ACC112 (cell line): ENCODE data around the gene LDLRAD3.

ENCODE experiments used
- H2AFZ ChIP-seq: fragments of 200-600 bp; sonication (generic); one replicate; pipeline ENCODE4 v1.6.0; 2017; ENCODE audit warnings: antibody characterized with exemption, low read length; ENCODE audit not compliant: unreplicated experiment
- H3K27ac ChIP-seq: fragments of 200-600 bp; sonication (generic); 2 replicates; pipeline ENCODE4 v1.5.1; 2014; ENCODE audit warnings: low read depth, mild to moderate bottlenecking, antibody characterized with exemption, low read length, moderate library complexity
- H3K27me3 ChIP-seq: fragments of 200-600 bp; sonication (generic); 2 replicates; pipeline ENCODE4 v1.6.1; 2014; ENCODE audit warnings: mild to moderate bottlenecking, antibody characterized with exemption, low read length, moderate library complexity, mixed read lengths; ENCODE audit not compliant: insufficient read depth
- H3K36me3 ChIP-seq: fragments of 200-600 bp; sonication (generic); 2 replicates; pipeline ENCODE4 v1.6.1; 2016; ENCODE audit warnings: mild to moderate bottlenecking, antibody characterized with exemption, low read length, moderate library complexity, mixed read lengths; ENCODE audit not compliant: insufficient read depth
- H3K4me1 ChIP-seq: fragments of 200-600 bp; sonication (generic); one replicate; pipeline ENCODE4 v1.6.1; 2016; ENCODE audit warnings: low read length, mixed read lengths; ENCODE audit not compliant: insufficient read depth, unreplicated experiment, control insufficient read depth
- H3K4me3 ChIP-seq: fragments of 200-600 bp; sonication (generic); 2 replicates; pipeline ENCODE4 v1.5.1; 2014; ENCODE audit warnings: mild to moderate bottlenecking, low read depth, low read length
- H3K79me2 ChIP-seq: fragments of 200-600 bp; sonication (generic); one replicate; pipeline ENCODE4 v1.6.0; 2016; ENCODE audit warnings: low read length; ENCODE audit not compliant: control insufficient read depth, unreplicated experiment, insufficient read depth

Gene LDLRAD3

DNA sequence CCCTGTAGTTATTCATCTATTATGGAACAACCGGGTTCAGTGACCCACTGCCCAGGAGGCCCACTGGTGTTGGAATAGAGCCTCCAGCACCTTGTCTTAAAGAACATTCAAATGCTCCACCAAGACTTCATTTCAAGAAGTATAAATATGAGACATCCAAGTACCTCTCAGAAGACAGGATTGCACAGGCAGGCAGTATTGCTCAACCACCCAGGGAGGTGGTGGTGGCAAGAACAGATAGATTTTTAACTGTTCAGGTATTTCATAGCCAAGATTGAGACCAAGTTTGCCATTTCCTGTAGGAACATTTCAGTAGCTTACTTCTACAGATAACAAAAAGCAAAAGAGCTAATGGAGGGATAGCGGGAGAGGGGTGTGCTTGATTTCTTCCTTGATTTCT is 266.7 kb downstream of the LDLRAD3 start:
- H3K4me3 ChIP-seq = no peak overlapping the region
- H3K4me1 ChIP-seq = no peaks in the 10 kb centered on the region
- no peak overlapping the region for H3K27ac ChIP-seq
- H3K36me3 ChIP-seq = no peaks in the 10 kb centered on the region
- no peaks in the 10 kb centered on the region for H3K79me2 ChIP-seq
- no peaks in the 10 kb centered on the region for H3K27me3 ChIP-seq
- H2AFZ ChIP-seq = no peak overlapping the region

DNA sequence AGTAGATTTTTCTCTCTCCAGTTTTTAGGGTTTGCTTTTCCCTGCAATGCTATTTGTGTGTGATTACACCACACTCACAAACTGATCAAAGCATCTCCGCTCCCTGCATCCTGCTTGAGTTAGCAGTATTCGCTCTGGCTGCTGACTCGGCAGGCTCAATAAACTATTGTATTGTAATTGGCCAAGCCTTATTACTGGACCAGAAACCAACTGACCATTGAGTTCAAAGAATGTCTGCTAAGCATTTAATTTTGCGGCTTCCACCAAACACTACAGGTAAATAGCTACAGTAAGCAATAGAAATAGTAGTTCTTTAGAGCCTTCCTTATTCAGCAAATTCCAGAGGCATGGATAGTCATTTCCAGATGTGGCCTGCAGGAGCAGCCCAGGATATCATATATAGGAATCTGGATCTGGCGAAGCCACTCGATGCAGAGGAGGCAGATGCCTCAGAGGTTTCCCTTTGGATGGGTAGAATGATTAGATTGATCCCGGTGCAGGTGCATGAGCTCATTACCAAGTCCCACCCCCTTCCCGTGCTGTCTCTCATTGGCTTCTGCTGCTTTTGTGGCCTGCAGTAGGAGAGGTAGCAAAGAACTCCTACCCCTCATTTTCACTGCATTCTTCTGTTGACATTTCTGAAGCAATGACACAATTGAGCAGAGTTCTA is 268.0 kb downstream of the LDLRAD3 start:
- no peaks in the 10 kb centered on the region for H3K27me3 ChIP-seq
- no peaks in the 10 kb centered on the region for H3K4me1 ChIP-seq
- no peaks in the 10 kb centered on the region for H3K79me2 ChIP-seq
- no peak overlapping the region for H3K4me3 ChIP-seq
- no peaks in the 10 kb centered on the region for H3K36me3 ChIP-seq
- no peak overlapping the region for H2AFZ ChIP-seq
- H3K27ac ChIP-seq = no peak overlapping the region

DNA sequence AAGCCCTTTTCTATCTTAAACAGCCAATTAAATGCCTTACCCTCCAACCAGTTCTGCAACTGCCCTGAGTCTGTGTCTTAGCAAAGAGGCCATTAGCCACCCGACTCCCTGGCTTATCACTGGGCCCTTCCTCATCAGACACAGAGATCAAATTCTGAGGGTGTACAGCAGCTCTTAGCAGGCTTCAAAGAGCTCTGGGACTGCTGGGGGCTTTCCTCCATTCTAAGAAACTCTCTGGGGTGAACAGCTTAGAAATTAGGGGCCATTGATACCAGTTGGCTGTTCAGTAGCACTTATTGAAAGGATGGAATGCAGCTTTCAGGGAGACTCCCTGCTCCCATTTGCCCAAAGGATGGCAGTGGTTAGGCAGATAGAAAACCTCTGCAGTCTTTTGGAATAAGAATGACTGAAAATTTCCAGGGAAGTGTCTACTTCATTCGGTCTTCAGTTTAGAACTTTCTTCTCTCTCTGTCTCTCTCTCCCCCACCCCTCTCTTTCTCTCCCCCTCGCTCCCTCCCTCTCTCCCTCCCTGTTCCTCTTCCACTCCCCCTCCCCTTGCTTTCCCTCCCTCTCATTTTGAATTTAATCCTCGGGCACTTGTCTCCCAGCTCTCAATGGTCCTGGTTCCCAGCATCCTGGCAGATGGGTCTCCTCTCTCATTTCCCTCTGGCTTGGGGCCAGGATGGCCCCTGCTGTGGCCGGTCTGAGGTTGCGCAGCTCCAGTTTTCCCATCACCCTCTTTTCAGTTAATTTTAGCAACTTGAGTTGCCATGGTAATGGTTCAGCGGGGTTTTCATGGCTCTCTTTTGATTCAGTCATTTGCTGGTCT is 268.9 kb downstream of the LDLRAD3 start:
- Histone ChIP-seq H3K36me3 (no peaks in the 10 kb centered on the region), H3K79me2 (no peaks in the 10 kb centered on the region), H3K27ac (no peak overlapping the region), H3K27me3 (no peaks in the 10 kb centered on the region), H3K4me3 (no peak overlapping the region), H3K4me1 (no peaks in the 10 kb centered on the region), H2AFZ (no peak overlapping the region)

DNA sequence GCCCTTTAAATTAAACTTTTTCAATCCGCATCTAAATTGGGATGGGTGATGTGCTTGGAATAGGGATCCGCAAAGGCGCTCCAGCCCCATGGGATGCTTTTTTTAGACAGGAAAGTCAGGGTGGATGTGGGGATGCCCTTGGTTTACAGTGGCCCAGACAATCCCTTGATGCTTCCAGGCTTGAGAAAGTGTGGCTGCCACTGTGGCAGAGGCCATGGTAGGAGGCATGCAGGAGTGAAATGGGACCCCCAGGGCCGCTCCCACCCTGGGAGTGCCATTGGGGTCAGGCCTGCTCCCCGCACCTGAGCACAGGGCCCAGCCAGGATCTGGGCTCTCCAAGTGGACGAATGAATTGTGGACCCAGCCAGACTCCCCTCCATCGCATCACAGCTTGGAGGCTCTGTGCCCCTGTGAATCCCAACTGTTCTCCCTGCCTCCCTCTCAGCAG is 269.6 kb downstream of the LDLRAD3 start:
- Histone ChIP-seq H3K4me1 (no peaks in the 10 kb centered on the region), H3K27ac (no peak overlapping the region), H3K27me3 (no peaks in the 10 kb centered on the region), H3K79me2 (no peaks in the 10 kb centered on the region), H3K36me3 (peaks cover 3% of the 10 kb centered on the region; the same call in 1 of the 2 replicates), H3K4me3 (no peak overlapping the region), H2AFZ (no peak overlapping the region)

DNA sequence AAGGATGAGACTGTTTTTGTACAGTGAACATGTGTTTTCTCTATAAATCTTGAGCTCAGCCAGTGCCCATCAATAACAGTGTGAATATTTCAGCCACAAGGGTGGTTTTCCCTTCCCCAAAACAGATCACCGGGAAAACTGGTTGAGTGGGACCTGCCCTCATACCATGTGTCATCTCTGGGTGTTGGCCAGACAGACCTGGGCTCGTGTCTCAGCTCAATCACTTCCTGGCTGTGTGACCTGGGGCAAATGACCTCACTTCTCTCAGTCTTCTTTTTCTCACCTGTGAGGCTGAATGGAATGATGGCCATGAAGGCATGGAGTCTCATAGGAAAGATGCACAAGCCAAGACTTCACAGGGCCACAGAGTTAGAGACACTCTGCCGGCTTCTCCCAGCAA is 270.6 kb downstream of the LDLRAD3 start:
- Histone ChIP-seq H2AFZ (no peak overlapping the region), H3K36me3 (peaks cover 10% of the 10 kb centered on the region; the same call in 1 of the 2 replicates), H3K27ac (no peak overlapping the region), H3K79me2 (no peaks in the 10 kb centered on the region), H3K4me3 (no peak overlapping the region), H3K4me1 (no peaks in the 10 kb centered on the region), H3K27me3 (no peaks in the 10 kb centered on the region)

DNA sequence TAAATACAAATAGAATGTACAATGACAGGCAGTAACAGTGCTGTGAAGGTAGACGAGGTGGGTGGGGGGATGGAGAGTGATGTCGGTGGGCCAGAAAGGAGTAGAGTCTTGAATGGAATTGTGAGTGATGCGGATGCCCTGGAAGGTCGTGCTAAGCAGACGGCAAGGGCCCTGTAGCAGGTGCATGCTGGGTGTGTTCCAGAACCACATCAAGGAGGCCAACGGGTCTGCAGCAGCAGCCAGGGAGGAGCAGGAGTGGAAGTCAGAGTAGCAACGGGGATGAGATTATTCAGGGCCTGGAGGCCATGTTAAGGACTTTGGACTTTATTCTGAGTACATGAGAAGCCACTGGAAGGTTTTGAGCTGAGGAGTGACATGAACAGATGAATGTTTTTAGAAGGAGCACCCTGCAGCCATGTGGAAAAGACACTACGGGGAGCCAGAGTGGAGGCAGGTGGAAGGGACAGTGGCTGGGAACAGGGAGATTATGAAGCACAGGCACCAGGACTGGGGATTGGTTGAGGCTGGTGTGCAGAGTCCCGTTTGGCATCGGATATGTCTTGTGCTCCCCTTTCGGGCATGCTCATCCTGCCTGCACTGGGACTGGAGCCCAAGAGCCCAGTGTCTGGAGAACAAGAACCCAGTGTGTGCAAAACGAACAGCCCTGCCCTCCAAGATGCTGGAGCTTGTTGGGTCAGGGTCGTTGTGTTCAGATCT is 271.3 kb downstream of the LDLRAD3 start:
- no peak overlapping the region for H3K27ac ChIP-seq
- no peaks in the 10 kb centered on the region for H3K27me3 ChIP-seq
- peaks cover 10% of the 10 kb centered on the region; the same call in 1 of the 2 replicates for H3K36me3 ChIP-seq
- no peak overlapping the region for H2AFZ ChIP-seq
- no peaks in the 10 kb centered on the region for H3K4me1 ChIP-seq
- no peak overlapping the region for H3K4me3 ChIP-seq
- H3K79me2 ChIP-seq = no peaks in the 10 kb centered on the region

DNA sequence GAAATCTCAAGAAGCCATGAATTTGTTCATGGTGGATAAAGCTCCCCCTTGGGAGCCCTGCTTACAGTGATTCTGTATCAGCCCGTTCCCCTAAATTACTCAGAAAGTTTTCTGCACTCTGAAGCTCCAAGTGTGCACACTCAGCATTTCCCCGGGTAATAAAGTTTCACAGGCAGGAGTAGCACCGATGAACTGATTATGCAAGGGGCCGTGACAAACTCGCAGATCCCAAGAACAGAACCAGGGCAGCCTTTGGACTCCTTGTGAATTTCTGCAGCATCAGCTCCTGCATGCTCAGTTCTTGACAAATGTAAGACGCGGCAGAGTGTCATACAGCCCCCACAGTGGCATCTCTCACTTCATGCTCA is 271.8 kb downstream of the LDLRAD3 start:
- Histone ChIP-seq H3K4me1 (no peaks in the 10 kb centered on the region), H3K27me3 (no peaks in the 10 kb centered on the region), H3K4me3 (no peak overlapping the region), H3K79me2 (no peaks in the 10 kb centered on the region), H2AFZ (no peak overlapping the region), H3K36me3 (peaks cover 10% of the 10 kb centered on the region; the same call in 1 of the 2 replicates), H3K27ac (no peak overlapping the region)

DNA sequence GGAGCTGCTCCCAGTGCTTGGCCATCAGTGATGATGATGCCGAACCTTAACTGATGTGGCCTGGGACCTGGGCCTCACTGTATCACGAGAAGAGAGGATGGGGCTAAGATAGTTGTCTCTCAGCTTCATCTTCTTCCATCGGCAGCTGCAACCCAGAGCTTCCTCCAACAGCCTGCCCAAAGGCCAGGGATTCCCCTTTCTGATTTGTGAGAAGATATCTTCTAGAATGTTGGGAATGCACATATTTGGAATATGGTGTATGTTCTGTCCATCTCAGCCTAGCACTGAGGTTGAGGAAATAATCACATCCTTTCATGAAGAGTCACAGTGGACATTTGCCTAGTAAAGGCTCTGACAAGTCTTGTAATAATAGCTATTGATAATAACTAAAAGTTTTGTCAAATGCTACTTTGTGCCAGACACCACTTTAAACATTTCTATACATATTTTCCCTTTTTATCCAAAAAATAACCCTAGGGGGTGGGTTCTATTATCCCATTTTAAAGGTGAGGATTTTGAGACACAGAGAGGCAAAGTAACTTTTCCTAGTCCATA is 272.3 kb downstream of the LDLRAD3 start:
- H3K27me3 ChIP-seq = no peaks in the 10 kb centered on the region
- H3K79me2 ChIP-seq = no peaks in the 10 kb centered on the region
- H3K27ac ChIP-seq = no peak overlapping the region

DNA sequence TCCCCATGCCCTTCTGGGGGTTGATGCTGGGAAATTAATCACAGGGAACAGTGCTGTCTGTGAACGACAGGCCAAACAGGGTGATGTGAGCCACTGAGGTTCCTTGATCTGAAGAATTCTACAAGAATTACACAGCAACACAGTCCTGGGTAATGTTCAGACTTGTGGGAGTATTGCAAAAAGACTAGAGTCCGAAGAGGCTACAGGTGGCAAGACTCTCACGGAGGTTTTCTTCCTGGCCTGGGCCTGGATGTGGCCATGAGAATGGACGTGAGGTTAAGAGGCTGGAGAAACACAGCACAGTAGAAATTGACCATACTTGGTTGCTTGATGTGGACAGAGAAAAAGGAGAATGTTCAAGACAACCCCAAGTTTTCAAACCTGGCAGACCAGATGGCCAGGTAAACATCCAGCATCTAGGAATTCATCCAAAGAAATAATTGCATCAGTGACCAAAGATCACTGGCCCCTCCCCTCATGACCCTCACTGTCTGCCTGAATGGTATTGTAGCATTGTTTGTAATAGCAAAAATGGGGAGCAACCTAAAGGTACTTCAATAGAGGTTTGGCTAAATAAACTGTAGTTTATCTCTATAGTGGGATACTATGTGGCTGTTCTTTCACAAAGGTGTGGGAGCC is 274.5 kb downstream of the LDLRAD3 start:
- Histone ChIP-seq H3K79me2 (no peaks in the 10 kb centered on the region), H3K4me3 (no peak overlapping the region), H3K27ac (no peak overlapping the region)

More for the DNA sequence above, 272.3 kb downstream of the LDLRAD3 start:
- Histone ChIP-seq H2AFZ (no peak overlapping the region), H3K4me3 (no peak overlapping the region), H3K4me1 (no peaks in the 10 kb centered on the region), H3K36me3 (peaks cover 10% of the 10 kb centered on the region; the same call in 1 of the 2 replicates)

DNA sequence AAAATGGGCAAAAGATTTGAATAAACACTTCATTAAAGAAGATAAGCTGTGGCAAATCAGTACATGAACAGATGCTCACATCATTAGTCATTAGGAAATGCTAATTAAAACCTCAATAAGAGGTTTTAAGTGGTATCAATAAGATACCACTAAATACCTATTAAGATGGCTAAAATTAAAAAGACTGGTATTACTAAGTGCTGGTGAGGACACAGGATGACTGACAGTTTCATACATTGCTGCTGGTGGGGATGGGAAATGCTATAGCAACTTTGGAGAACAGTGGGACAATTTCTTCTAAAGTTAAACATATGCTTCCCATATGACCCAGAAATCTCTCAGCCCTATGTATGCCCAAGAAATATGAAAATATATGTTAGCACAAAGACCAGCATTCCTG is 276.1 kb downstream of the LDLRAD3 start:
- Histone ChIP-seq H3K27me3 (no peaks in the 10 kb centered on the region), H2AFZ (no peak overlapping the region), H3K27ac (no peak overlapping the region), H3K36me3 (peaks cover 10% of the 10 kb centered on the region; the same call in 1 of the 2 replicates), H3K4me1 (peaks cover 3% of the 10 kb centered on the region), H3K79me2 (no peaks in the 10 kb centered on the region), H3K4me3 (no peak overlapping the region)

More for the DNA sequence above, 274.5 kb downstream of the LDLRAD3 start:
- Histone ChIP-seq H2AFZ (no peak overlapping the region), H3K36me3 (peaks cover 10% of the 10 kb centered on the region; the same call in 1 of the 2 replicates), H3K4me1 (peaks cover 3% of the 10 kb centered on the region), H3K27me3 (no peaks in the 10 kb centered on the region)
